ENCODE results near the gene STX7. TPM values are rescaled to one million over a fixed set of nuclear protein-coding genes. Genes with fewer than 3 reads are reported as not detected.

STX7 gene
- total and polyA plus RNA-seq, 12 donors = 4.5 to 61.7 (median 37.6) TPM

DNA sequence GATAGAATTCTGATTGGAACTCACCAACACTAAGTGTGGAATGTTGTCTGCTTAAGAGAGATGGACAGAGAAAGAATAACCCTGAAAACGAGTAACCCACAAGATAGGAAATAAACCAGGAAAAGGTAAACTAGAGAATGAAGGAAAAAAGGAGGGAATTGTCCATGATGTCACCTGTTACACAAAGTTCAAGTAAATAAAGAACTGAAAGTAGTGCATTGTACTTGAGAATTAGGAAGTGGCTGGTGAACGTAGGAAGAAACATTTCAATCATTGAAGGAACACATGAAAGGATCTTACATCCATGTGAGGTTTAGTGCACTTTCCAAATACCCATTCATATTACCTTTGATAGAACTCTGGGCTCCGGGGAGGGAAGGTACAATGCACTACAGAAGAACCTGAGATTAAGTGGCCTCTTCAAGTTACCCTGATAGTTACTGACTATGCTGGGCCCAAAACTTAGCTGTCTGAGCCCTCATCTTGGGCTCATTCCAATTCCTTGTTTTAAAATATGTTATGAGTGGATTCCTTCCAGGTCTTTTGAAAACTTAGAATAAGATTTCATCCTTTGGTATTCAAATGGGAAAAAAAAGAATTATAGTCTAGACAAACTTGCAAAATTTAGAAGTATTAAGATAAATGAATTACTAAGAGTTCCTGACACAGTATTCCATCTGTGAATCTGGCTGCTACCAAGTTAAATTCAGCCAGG, 1.1 kb upstream of the STX7 start:
- intact Hi-C loops (cut with DNase I) = no loop called here
- H3K4me3 ChIP-seq = peak overlapping the region in 1 of 4 donors; percentile 81
- 31 to 42% (median 39%) methylated on average over 3 of the region's 3 CpGs for WGBS, 4 donors
- H3K4me1 ChIP-seq (replicated peaks in 1 of 2) = peaks cover 17 to 33% of the 10 kb centered on the region in 2 donors
- peak overlapping the region in 3 of 5 donors; percentile 89 to 93 (median 90) for H3K27ac ChIP-seq
- H3K9me3 ChIP-seq (replicated peaks in 1 of 3) = no peaks in the 10 kb centered on the region
- no peaks in the 10 kb centered on the region for H3K36me3 ChIP-seq (replicated peaks in 1 of 2)
- TF ChIP-seq POLR2A (IDR thresholded peaks at IDR 0.05) = no peak
- TF ChIP-seq, protein P1, sequence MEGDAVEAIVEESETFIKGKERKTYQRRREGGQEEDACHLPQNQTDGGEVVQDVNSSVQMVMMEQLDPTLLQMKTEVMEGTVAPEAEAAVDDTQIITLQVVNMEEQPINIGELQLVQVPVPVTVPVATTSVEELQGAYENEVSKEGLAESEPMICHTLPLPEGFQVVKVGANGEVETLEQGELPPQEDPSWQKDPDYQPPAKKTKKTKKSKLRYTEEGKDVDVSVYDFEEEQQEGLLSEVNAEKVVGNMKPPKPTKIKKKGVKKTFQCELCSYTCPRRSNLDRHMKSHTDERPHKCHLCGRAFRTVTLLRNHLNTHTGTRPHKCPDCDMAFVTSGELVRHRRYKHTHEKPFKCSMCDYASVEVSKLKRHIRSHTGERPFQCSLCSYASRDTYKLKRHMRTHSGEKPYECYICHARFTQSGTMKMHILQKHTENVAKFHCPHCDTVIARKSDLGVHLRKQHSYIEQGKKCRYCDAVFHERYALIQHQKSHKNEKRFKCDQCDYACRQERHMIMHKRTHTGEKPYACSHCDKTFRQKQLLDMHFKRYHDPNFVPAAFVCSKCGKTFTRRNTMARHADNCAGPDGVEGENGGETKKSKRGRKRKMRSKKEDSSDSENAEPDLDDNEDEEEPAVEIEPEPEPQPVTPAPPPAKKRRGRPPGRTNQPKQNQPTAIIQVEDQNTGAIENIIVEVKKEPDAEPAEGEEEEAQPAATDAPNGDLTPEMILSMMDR (IDR thresholded peaks at IDR 0.05) = no peak
- no peaks in the 10 kb centered on the region for H3K27me3 ChIP-seq
- DNase-seq = no peak

DNA sequence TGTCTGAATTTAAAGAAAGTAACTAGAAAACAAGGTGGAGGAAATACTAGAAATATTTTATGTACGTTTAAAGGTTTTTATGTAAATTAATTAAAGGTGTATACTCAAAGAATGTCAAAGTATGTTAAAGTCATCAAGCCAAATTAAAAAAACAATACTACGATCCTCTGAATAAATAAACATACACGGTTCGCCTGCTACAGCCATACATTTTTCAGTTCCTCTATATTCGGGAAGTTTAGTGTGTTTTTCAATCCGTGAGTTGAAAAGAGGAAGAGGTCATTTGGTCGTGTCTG, 626 bp downstream of the STX7 start:
- DNase-seq = no peak

DNA sequence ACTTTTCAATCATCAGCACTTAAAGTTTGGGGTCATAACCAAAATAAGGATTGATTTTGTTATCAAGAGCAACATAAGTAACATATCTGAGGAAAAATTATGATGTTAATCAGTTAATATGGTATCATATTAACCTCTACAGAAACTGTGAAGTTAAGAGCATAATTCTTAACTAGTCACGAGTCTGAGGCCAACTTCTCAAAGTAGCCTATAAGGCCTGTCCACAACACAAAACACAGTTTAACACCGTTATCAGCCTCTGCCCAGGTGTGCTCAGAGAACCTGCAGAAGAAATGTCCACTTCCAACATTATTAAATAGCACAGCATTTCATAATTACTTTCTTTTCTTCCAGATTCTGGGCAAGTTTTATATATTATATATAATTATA, 1.1 kb downstream of the STX7 start:
- Histone ChIP-seq H3K36me3 (replicated peaks in 1 of 2) (no peaks in the 10 kb centered on the region), H3K27ac (peak overlapping the region in 3 of 5 donors; percentile 51 to 90 (median 89)), H3K27me3 (no peaks in the 10 kb centered on the region), H3K4me3 (peak overlapping the region in 1 of 4 donors; percentile 81), H3K9me3 (replicated peaks in 1 of 3) (no peaks in the 10 kb centered on the region), H3K4me1 (replicated peaks in 1 of 2) (peaks cover 17 to 34% of the 10 kb centered on the region in 2 donors)
- DNase-seq = no peak
- TF ChIP-seq POLR2A (IDR thresholded peaks at IDR 0.05) = no peak
- TF ChIP-seq, protein P1 (IDR thresholded peaks at IDR 0.05) = no peak
- 23 to 46% (median 32%) methylated on average over 2 of the region's 2 CpGs for WGBS, 4 donors
- intact Hi-C loops (cut with DNase I) = no loop called here

More for the DNA sequence above, 626 bp downstream of the STX7 start:
- peaks cover 17 to 33% of the 10 kb centered on the region in 2 donors for H3K4me1 ChIP-seq (replicated peaks in 1 of 2)
- TF ChIP-seq, protein P1 (IDR thresholded peaks at IDR 0.05) = no peak
- no peak for TF ChIP-seq POLR2A (IDR thresholded peaks at IDR 0.05)
- H3K9me3 ChIP-seq (replicated peaks in 1 of 3) = no peaks in the 10 kb centered on the region
- H3K27me3 ChIP-seq = no peaks in the 10 kb centered on the region
- H3K27ac ChIP-seq = peak overlapping the region in 4 of 5 donors; percentile 84 to 93 (median 90)
- H3K4me3 ChIP-seq = peak overlapping the region; percentile 63 to 98 (median 86)
- H3K36me3 ChIP-seq (replicated peaks in 1 of 2) = no peaks in the 10 kb centered on the region
- whole genome bisulfite sequencing, 4 donors = 0 to 1% (median 1%) methylated on average over 7 of the region's 7 CpGs
- intact Hi-C loops (cut with DNase I) = no loop called here

DNA sequence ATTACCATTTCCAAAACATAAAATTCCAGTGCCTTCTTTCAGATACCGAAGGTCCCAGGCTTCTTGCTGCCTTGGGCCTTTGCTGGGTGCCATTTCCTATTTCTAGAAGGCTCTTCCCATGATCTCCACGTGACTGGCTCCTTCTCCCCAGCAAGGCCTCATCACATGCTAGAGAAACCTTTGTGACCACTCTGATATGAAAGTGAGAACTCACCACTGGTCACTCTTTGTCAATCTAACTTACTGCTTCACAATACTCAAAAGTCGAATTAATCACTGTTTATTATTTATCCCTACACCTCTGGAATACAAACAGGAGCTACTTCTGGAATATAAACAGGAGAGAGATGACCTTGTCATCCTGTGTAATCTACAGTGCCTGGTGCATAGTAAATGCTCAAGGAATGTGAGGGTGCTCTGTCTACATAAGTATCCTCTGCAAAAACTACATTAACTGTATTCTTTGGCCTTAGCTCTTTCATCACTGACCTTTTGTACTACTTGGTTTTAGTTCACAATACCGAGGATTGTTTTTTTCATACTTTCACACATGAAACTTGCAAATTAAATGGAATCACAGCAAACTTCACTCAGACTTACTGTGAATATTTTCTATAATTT, 1.6 kb downstream of the STX7 start:
- Histone ChIP-seq H3K27ac (peak overlapping the region in 2 of 5 donors; percentile 51 to 89), H3K36me3 (replicated peaks in 1 of 2) (no peaks in the 10 kb centered on the region), H3K4me3 (peak overlapping the region in 1 of 4 donors; percentile 81), H3K9me3 (replicated peaks in 1 of 3) (no peaks in the 10 kb centered on the region), H3K27me3 (no peaks in the 10 kb centered on the region), H3K4me1 (replicated peaks in 1 of 2) (peaks cover 17 to 39% of the 10 kb centered on the region in 2 donors)
- intact Hi-C loops (cut with DNase I) = no loop called here
- DNase-seq = peak in 2 of 7 donors; percentile 25 to 45
- 48 to 56% (median 53%) methylated on average over 4 of the region's 4 CpGs for WGBS, 4 donors
- TF ChIP-seq, protein P1 (IDR thresholded peaks at IDR 0.05) = no peak
- no peak for TF ChIP-seq POLR2A (IDR thresholded peaks at IDR 0.05)
